ENCODE measurements around the gene F8A3.
"Not testable (repeated sequence)": the region's sequence is repeated elsewhere in the genome, so short reads cannot be mapped to it uniquely, and the experiment has no call there.

The F8A3 gene

GRCh38 chrX:155458471-155458870 is at the start of gene F8A3:
F8A3 (minus strand) TSS chrX:155458620; CDS start chrX:155458600, 20 bp downstream.
- peak; percentile 84 for ATAC-seq
- not testable (repeated sequence) for H3K27ac Mint-ChIP-seq, H3K4me1 Mint-ChIP-seq, H3K27me3 Mint-ChIP-seq, H3K4me3 Mint-ChIP-seq, H3K9me3 Mint-ChIP-seq, DNase-seq

DNA sequence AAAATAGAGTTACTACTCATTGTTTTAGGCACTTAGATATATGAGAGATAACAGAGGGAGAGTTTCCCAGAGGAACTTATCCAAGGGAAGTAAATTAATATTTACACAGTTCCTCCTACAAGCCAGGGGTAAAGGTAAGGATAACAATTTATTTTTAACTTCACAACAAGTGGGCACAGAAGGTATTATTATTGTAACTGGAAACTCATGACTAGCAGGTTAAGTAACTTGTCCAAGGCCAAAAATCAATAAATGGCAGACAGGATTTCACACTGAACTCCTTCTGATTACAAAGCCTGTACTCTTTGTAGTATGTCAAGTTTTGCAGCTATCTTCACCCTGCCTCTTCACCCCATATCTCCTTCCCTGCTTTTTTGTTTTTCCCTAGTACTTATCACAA is 46.9 kb upstream of the F8A3 start:
- Mint-ChIP-seq H3K4me1 (no peaks in the 10 kb centered on the region), H3K9me3 (no peaks in the 10 kb centered on the region), H3K27ac (no peak overlapping the region), H3K4me3 (no peak overlapping the region), H3K27me3 (no peaks in the 10 kb centered on the region)
- no peak for DNase-seq
- no peak for ATAC-seq

GRCh38 chrX:155495134-155495533 is 36.7 kb upstream of the F8A3 start:
- not testable (repeated sequence) for H3K4me1 Mint-ChIP-seq, H3K9me3 Mint-ChIP-seq, H3K27ac Mint-ChIP-seq, DNase-seq, H3K4me3 Mint-ChIP-seq, ATAC-seq, H3K27me3 Mint-ChIP-seq

- H3K9me3 Mint-ChIP-seq, H3K4me1 Mint-ChIP-seq, DNase-seq, H3K27ac Mint-ChIP-seq, H3K4me3 Mint-ChIP-seq, H3K27me3 Mint-ChIP-seq, ATAC-seq: not testable (repeated sequence)
Observed at GRCh38 chrX:155491421-155491820, 33.0 kb upstream of the F8A3 start.

DNA sequence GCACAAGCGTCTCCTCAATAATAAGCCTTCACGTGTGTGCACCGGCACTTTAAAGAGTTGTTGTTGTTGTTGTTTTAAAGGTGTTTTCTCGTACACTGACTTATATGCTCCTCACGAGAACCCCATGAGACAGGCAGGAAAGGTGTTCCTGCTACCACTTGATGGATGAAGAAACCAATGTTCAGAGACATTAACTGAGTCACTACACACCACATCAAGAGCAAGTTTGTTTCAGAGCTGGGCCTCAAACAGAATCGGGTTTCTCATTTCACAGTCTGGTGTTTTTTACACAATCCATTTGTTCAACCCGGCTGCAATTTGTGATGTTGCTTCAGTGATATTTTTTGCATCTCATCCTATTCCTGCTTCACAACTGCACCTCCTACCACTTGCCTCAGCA is 18.7 kb upstream of the F8A3 start:
- H3K4me3 Mint-ChIP-seq, H3K9me3 Mint-ChIP-seq, DNase-seq, H3K27me3 Mint-ChIP-seq, H3K4me1 Mint-ChIP-seq, H3K27ac Mint-ChIP-seq: not testable (repeated sequence)
- peak; percentile 88 for ATAC-seq

DNA sequence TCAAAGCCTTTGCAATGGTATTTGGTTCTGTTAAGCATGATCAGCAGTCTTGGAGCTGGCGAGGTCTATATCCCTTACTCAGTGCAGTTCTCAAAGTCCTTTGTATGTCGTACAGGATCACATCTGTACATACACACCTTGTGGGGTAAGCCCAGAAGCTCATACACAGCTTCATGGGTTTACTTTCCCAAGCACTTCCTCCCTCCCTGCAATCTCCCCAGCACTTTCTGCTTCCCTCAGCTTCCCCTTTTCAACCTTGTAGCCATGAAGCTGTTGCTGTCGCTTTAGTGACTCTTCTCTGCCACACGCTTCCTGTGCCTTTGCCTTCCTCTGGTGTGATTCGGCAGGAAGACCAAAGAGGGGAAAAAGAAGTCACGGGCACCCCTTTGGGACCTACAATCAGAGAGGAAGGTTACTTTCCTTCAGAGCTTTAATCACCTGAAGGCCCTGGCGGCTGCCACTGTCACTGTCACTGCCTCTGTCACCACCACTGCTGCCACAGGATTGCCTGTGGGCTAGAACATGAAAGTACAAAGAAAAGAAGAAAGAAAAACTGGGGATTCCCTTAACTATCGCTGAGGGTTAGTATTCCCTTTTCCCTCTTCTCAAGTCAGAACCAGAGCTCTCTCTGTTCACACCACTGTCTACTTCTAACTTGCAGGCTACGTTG is 8.0 kb upstream of the F8A3 start:
- not testable (repeated sequence) for H3K9me3 Mint-ChIP-seq, H3K27ac Mint-ChIP-seq, H3K4me1 Mint-ChIP-seq, H3K27me3 Mint-ChIP-seq, DNase-seq, H3K4me3 Mint-ChIP-seq
- ATAC-seq, result peak; percentile 91

DNA sequence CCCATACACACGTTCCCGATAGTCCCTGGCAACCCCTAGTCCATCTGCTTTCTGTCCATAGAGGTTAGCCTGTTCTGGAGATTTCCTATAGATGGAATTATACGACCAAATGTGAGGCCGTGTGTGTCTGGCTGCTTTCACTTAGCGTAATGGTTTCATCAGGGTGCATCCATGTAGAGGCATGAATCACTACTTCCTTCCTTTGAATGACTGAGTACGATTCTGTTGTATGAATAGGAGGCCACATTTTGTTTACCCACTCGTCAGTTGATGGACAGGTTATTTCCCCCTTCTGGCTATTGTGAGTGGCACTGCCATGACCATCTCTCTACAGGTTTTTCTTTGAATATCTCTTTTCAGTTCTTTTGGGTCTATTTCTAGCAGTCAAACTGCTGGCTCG is 2.1 kb upstream of the F8A3 start:
- DNase-seq, H3K4me3 Mint-ChIP-seq, H3K9me3 Mint-ChIP-seq, H3K27ac Mint-ChIP-seq, H3K4me1 Mint-ChIP-seq, H3K27me3 Mint-ChIP-seq: not testable (repeated sequence)
- peak; percentile 44 for ATAC-seq

- ATAC-seq, result peak; percentile 81
- not testable (repeated sequence) for H3K27ac Mint-ChIP-seq, H3K4me3 Mint-ChIP-seq, H3K27me3 Mint-ChIP-seq, H3K9me3 Mint-ChIP-seq, DNase-seq, H3K4me1 Mint-ChIP-seq
Observed at GRCh38 chrX:155457761-155458447, 516 bp downstream of the F8A3 start.

DNA sequence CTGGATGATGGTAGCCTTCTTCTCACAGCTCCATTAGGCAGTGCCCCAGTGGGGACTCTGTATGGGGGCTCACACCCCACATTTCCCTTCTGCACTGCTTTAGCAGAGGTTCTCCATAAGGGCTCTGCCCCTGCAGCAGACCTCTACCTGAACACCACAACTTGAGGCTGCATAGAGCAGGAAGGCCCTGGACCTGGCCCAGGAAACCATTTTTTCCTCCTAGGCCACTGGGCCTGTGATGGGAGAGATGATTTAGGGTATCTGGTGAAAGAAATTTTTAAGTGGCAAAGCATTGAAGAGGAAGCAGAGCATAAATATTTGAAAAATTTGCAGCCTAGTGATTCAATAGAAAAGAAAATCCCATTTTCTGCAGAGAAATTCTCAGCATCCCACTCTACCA is 17.3 kb downstream of the F8A3 start:
- ATAC-seq, result no peak
- Mint-ChIP-seq H3K4me3 (no peak overlapping the region), H3K9me3 (peaks cover 14 to 24% of the 10 kb centered on the region in 2 donors), H3K27ac (no peak overlapping the region), H3K4me1 (no peaks in the 10 kb centered on the region), H3K27me3 (no peaks in the 10 kb centered on the region)
- DNase-seq, result no peak

DNA sequence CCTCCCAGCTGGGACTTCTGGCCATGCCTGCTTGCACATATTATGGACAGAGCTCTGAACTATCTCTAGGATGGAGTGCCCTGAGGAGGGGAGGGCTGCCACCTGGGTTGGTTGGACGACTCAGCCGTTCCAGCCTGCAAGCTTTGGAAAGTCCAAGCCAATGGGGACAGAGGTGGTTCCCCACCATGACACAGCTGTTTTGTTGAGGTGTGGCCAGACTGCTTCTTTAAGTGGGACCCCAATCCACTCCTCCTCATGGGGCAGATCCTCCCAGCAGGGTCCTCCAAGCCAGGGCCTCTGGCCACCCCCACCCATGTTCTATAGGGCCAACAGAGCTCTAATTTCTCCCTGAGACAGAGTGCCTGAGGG is 22.7 kb downstream of the F8A3 start:
- H3K27ac Mint-ChIP-seq, result no peak overlapping the region
- DNase-seq (no peak), ATAC-seq (no peak)
- H3K27me3 Mint-ChIP-seq, result no peaks in the 10 kb centered on the region
- H3K4me1 Mint-ChIP-seq, result no peaks in the 10 kb centered on the region
- peaks cover 0 to 9% of the 10 kb centered on the region in 2 donors for H3K9me3 Mint-ChIP-seq
- no peak overlapping the region for H3K4me3 Mint-ChIP-seq

DNA sequence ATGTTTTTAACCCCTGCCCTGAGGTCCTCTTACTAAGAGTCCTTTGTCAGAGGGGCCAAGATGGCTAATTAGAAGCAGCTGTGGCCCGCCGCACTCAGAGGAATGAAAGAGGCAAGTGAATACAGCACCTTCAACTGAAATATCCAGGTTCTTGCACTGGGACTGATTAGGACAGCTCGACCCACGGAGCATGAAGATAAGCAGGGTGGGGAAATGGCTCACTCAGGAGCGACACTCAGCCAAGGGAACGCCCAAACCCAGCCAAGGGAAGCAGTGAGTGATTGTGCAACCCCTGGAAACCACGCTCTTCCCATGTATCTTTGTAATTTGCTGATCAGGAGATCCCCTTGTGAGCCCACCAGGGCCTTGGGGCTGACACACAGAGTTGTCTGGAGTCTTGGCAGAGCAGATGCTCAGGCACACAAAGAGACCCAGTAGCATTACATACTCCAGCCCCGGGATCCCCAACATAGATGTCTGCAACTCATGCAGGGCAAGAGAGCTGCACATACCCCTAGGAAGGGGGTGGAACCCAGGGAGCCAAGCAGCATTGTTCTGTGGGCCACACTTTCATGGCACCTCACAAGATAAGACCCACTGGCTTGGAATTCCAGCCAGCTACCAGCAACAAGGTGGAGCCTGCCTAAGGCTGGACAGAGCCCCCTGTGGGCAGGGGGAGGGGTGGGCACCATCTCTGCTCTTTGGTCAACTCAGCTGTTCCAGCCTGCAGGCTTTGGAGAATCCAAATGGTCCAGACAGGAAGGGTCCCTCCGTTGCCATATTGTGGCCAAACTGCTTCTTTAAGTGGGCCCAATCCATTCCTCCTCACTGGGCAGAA is 23.3 kb downstream of the F8A3 start:
- DNase-seq (no peak), ATAC-seq (no peak)
- no peak overlapping the region for H3K4me3 Mint-ChIP-seq
- no peaks in the 10 kb centered on the region for H3K4me1 Mint-ChIP-seq
- peaks cover 0 to 4% of the 10 kb centered on the region in 2 donors for H3K9me3 Mint-ChIP-seq
- H3K27me3 Mint-ChIP-seq, result no peaks in the 10 kb centered on the region
- H3K27ac Mint-ChIP-seq, result no peak overlapping the region

DNA sequence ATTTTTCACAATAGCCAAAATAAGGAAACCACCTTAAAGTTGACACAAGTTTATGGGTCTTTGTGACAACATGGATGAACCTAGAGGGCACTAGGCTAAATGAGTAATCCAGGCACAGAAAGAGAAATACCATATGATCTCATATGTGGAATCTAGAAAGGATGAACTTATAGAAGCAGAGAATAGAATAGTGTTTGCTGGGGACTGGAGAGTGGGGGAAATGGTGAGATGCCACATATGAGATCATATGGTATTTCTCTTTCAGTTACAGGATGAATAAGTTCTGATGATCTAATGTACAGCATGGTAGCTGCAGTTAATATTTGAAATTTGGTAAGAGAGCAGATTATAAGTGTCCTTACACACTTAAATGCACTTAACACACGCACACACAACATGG is 40.7 kb downstream of the F8A3 start:
- Mint-ChIP-seq H3K4me1 (no peaks in the 10 kb centered on the region), H3K27me3 (no peaks in the 10 kb centered on the region), H3K4me3 (no peak overlapping the region), H3K27ac (no peak overlapping the region), H3K9me3 (no peaks in the 10 kb centered on the region)
- DNase-seq (no peak), ATAC-seq (peak; percentile 75)
